GM21786 (cell line): ENCODE data around the gene TRIM66.

ENCODE experiments used
- ATAC-seq: cut with Tn5 transposase; IDR thresholded peaks from one replicate; pipeline ENCODE4 v1.9.1; 2021; ENCODE audit not compliant: unreplicated experiment

TRIM66 gene

DNA sequence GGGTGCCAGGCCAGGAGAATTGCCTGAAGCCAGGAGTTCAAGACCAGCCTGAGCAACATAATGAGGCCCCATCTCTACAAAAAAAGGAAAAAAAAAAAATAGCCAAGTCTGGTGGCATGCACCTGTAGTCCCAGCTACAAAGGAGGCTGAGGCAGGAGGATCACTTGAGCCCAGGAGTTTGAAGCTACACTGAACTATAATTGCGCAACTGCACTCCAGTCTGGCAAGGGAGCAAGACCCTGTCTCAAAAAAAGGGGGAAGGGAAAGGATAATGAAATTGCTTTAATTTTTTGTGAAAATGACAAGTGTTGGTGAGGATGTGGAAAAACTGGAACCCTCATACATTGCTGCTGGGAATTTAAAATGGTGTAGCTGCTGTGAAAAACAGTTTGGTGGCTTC is 107.7 kb downstream of the TRIM66 start:
- no peak for ATAC-seq

- no peak for ATAC-seq
These were observed 108.7 kb downstream of the TRIM66 start for GRCh38 chr11:8573777-8574176.

- ATAC-seq, result peak; percentile 54
These were observed 114.8 kb downstream of the TRIM66 start for GRCh38 chr11:8567602-8568198.

DNA sequence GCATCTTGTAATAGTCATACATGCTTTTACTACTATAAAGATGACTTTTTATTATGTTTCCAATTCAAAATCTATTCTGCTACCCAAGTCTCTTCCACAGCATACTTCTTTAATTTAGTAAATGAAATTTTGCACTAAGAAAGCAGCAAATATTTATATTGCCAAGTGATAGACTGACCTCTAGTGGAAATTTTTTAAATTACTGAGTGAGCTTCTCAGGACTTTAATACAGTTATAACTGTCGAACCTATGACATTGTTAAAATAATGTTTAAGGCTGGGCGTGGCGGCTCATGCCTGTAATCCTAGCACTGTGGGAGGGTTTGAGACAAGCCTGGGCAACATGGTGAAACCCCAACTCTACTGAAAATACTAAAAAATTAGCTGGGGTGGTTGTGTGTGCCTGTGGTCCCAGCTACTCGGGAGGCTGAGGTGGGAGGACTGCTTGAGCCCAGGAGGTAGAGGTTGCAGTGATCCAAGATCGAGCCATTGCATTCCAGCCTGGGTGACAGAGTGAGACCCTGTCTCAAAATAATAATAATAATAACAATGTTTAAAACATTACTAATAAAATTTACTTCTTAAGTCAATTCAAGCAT is 115.8 kb downstream of the TRIM66 start:
- peak; percentile 66 for ATAC-seq

DNA sequence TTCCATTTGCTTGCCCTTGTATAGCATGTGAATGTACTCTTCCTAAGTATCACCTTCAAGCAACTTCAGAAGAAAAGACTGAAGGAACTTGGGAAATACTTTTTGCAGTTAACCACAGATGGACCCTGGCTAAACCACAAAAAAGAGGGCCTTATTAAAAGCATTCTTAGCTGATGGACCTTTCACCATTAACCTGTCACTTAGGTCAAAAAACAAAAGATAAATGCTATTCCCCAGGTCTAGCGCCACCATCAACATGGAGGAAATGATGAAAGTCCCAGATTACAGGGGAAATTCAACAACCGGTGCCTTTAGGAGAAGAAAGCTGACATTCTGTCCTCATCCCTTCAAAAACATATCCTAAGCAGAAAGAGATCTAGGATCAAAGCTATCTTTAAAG is 117.9 kb downstream of the TRIM66 start:
- no peak for ATAC-seq
